HepG2 (cell line): ENCODE data around the gene CTXN1. TPM values are rescaled to one million over a fixed set of nuclear protein-coding genes. Genes with fewer than 3 reads are reported as not detected.

Experiments
- ARID3A ChIP-seq: IDR thresholded peaks from 2 replicates; pipeline ENCODE4 v1.6.1; 2012; ENCODE audit warnings: low read depth, low read length, improper control_type of control experiment
- CHCHD3 ChIP-seq: sonication (generic); formaldehyde crosslinking; IDR thresholded peaks from 2 replicates; pipeline ENCODE4 v1.8.0; 2022; ENCODE audit warnings: mild to moderate bottlenecking, missing genetic modification reagents, moderate library complexity
- CREB1 ChIP-seq, 2 experiments: fragments of 450-650 bp in 1 of 2; IDR thresholded peaks; 2 replicates each; pipeline ENCODE4 v1.6.1; 2016 to 2017; ENCODE audit warnings: control low read depth in 1 of 2, mild to moderate bottlenecking in 1 of 2, missing compliant biosample characterization in 1 of 2, missing genetic modification characterization in 1 of 2
- E2F5 ChIP-seq: sonication (generic); formaldehyde crosslinking; conservative IDR thresholded peaks from 2 replicates; pipeline ENCODE4 v1.4.0; 2020; ENCODE audit warnings: missing genetic modification reagents
- EED ChIP-seq: sonication (generic); formaldehyde crosslinking; IDR thresholded peaks from 2 replicates; pipeline ENCODE4 v1.5.0; 2020; ENCODE audit warnings: mild to moderate bottlenecking, missing genetic modification reagents
- GATAD1 ChIP-seq: IDR thresholded peaks from 2 replicates; pipeline ENCODE4 v1.6.1; 2016; ENCODE audit warnings: missing genetic modification reagents, missing compliant biosample characterization
- KMT2A ChIP-seq: sonication (generic); formaldehyde crosslinking; IDR thresholded peaks from 2 replicates; pipeline ENCODE4 v1.4.0; 2020; ENCODE audit warnings: missing genetic modification reagents
- MLX ChIP-seq: IDR thresholded peaks from 2 replicates; pipeline ENCODE4 v1.6.1; 2016
- MYPOP ChIP-seq: sonication (generic); formaldehyde crosslinking; IDR thresholded peaks from 2 replicates; pipeline ENCODE4 v1.8.1; 2023; ENCODE audit warnings: mild to moderate bottlenecking, moderate library complexity, missing genetic modification reagents
- PHF21A ChIP-seq: sonication (generic); formaldehyde crosslinking; IDR thresholded peaks from 2 replicates; pipeline ENCODE4 v1.5.0; 2020; ENCODE audit warnings: mild to moderate bottlenecking, missing genetic modification reagents
- PTBP1 ChIP-seq: fragments of 200-400 bp; formaldehyde crosslinking; IDR thresholded peaks from 2 replicates; pipeline ENCODE4 v1.6.1; 2018; ENCODE audit warnings: low read length, low read depth; ENCODE audit not compliant: poor library complexity, severe bottlenecking
- SALL2 ChIP-seq: sonication (generic); formaldehyde crosslinking; IDR thresholded peaks from 2 replicates; pipeline ENCODE4 v1.8.1; 2023; ENCODE audit warnings: mild to moderate bottlenecking, missing genetic modification reagents, inconsistent platforms
- SMARCC2 ChIP-seq: fragments of 450-650 bp; IDR thresholded peaks from 2 replicates; pipeline ENCODE4 v1.6.1; 2017; ENCODE audit warnings: antibody characterized with exemption, mild to moderate bottlenecking
- SOX13 ChIP-seq, 3 experiments: fragments of 450-650 bp in 1 of 3; sonication (generic) in 1 of 3; formaldehyde crosslinking in 1 of 3; IDR thresholded peaks in 2 of 3; conservative IDR thresholded peaks in 1 of 3; 2 replicates each; pipeline versions ENCODE4 v1.5.0 to v1.6.1; 2016 to 2020; ENCODE audit warnings: antibody characterized with exemption in 1 of 3, mild to moderate bottlenecking in 1 of 3, missing compliant biosample characterization in 1 of 3, missing genetic modification reagents in 1 of 3, moderate library complexity in 1 of 3
- ZBTB20 ChIP-seq: sonication (generic); formaldehyde crosslinking; IDR thresholded peaks from 2 replicates; pipeline ENCODE4 v1.8.1; 2023; ENCODE audit warnings: missing genetic modification reagents, low read depth, mild to moderate bottlenecking, borderline replicate concordance
- ZNF124 ChIP-seq: sonication (generic); formaldehyde crosslinking; IDR thresholded peaks from 2 replicates; pipeline ENCODE4 v1.4.0; 2020; ENCODE audit warnings: missing genetic modification reagents
- ZNF17 ChIP-seq: sonication (generic); formaldehyde crosslinking; IDR thresholded peaks from 2 replicates; pipeline ENCODE4 v1.5.0; 2020; ENCODE audit warnings: mild to moderate bottlenecking, missing genetic modification reagents
- ZNF292 ChIP-seq: sonication (generic); formaldehyde crosslinking; IDR thresholded peaks from 2 replicates; pipeline ENCODE4 v1.8.1; 2022; ENCODE audit warnings: mild to moderate bottlenecking, low read depth, missing genetic modification reagents, borderline replicate concordance
- ZNF44 ChIP-seq: sonication (generic); formaldehyde crosslinking; IDR thresholded peaks from 2 replicates; pipeline ENCODE4 v1.5.1; 2020; ENCODE audit warnings: mild to moderate bottlenecking, missing genetic modification reagents
- ZNF460 ChIP-seq: sonication (generic); formaldehyde crosslinking; IDR thresholded peaks from 2 replicates; pipeline ENCODE4 v1.5.1; 2020; ENCODE audit warnings: missing genetic modification reagents, mild to moderate bottlenecking, borderline replicate concordance
- ZNF75D ChIP-seq: sonication (generic); formaldehyde crosslinking; IDR thresholded peaks from 2 replicates; pipeline ENCODE4 v1.8.1; 2023; ENCODE audit warnings: missing genetic modification reagents, mild to moderate bottlenecking, borderline replicate concordance
- ZNF772 ChIP-seq: sonication (generic); formaldehyde crosslinking; IDR thresholded peaks from 2 replicates; pipeline ENCODE4 v1.5.0; 2020; ENCODE audit warnings: mild to moderate bottlenecking, missing genetic modification reagents
- ZNF781 ChIP-seq: sonication (generic); formaldehyde crosslinking; IDR thresholded peaks from 2 replicates; pipeline ENCODE4 v1.5.1; 2020; ENCODE audit warnings: borderline replicate concordance, mild to moderate bottlenecking, missing genetic modification reagents; ENCODE audit errors: not compliant biosample characterization
- polyA plus RNA-seq, 8 experiments: library from polyadenylated mRNA; depleted of rRNA in 3 of 8; stranded (reverse) in 7 of 8; unstranded in 1 of 8; fragments of >200 nt; fragmentation: Illumina TruSeq in 4 of 8; extraction: Trizol in 4 of 8; gene quantifications; 2 replicates each; pipeline versions ENCODE4 v1.2.1 to v1.2.3, GENCODE V29; 2011 to 2016; ENCODE audit warnings: low read depth in 4 of 8, missing spikeins in 1 of 8, mixed read lengths in 1 of 8; ENCODE audit not compliant: insufficient read depth in 1 of 8
- total RNA-seq, 5 experiments: library from RNA; depleted of rRNA; stranded (reverse); fragments of >200 nt; fragmentation: Illumina TruSeq; extraction: Trizol; gene quantifications; 2 replicates each; pipeline ENCODE4 v1.2.3, GENCODE V29; 2016; ENCODE audit warnings: low read depth in 1 of 5

CTXN1 gene
- total and polyA plus RNA-seq, 2 of the 13 experiments (the other 11 are each of a cell fraction or from before 2014, with no cell fraction given) = 0.11 TPM; not detected in 1

GRCh38 chr19:7918615-7919421 is 7.1 kb downstream of the CTXN1 start (continued):
- TF ChIP-seq ARID3A = no peak
- no peak for TF ChIP-seq ZNF17 (CRISPR knock-in tag)
- TF ChIP-seq ZNF44 (CRISPR knock-in tag) = no peak
- TF ChIP-seq SALL2 (CRISPR knock-in tag) = peak; percentile 32; the same call in 1 of the 2 replicates
- TF ChIP-seq MYPOP (CRISPR knock-in tag) = no peak
- no peak for TF ChIP-seq ZNF292 (CRISPR knock-in tag)
- TF ChIP-seq CREB1 (IDR thresholded peaks at IDR 0.05) = no peak
- TF ChIP-seq CREB1 (CRISPR knock-in tag; IDR thresholded peaks at IDR 0.05) = no peak
- TF ChIP-seq ZNF460 (CRISPR knock-in tag) = peak; percentile 69
- TF ChIP-seq E2F5 = no peak
- TF ChIP-seq GATAD1 (CRISPR knock-in tag) = no peak
- TF ChIP-seq ZNF781 = peak; percentile 36
- no peak for TF ChIP-seq SOX13 (IDR thresholded peaks at IDR 0.05)
- peak in 1 of 2 experiments; percentile 31; a peak in 2 of 4 replicates for TF ChIP-seq SOX13 (CRISPR knock-in tag; conservative IDR thresholded peaks at IDR 0.05 in 1 of 2, IDR thresholded peaks at IDR 0.05 in 1 of 2)
- peak; percentile 81; the same call in 1 of the 2 replicates for TF ChIP-seq ZNF772 (CRISPR knock-in tag)
- no peak for TF ChIP-seq SMARCC2
- no peak for TF ChIP-seq ZBTB20 (CRISPR knock-in tag)
- TF ChIP-seq KMT2A (CRISPR knock-in tag) = no peak
- TF ChIP-seq ZNF124 (CRISPR knock-in tag) = no peak
- no peak for TF ChIP-seq CHCHD3 (CRISPR knock-in tag)
- peak; percentile 66; the same call in 1 of the 2 replicates for TF ChIP-seq PHF21A
- TF ChIP-seq MLX = no peak
- TF ChIP-seq ZNF75D (CRISPR knock-in tag) = no peak
- peak; percentile 21 for TF ChIP-seq PTBP1
- TF ChIP-seq EED (CRISPR knock-in tag) = 0 out of 2 replicates have a peak, but pooled peaks have one; percentile 35
